ENCODE results near the gene MANEAL.
"Not testable (repeated sequence)": the region's sequence is repeated elsewhere in the genome, so short reads cannot be mapped to it uniquely, and the experiment has no call there.

MANEAL gene, protein sequence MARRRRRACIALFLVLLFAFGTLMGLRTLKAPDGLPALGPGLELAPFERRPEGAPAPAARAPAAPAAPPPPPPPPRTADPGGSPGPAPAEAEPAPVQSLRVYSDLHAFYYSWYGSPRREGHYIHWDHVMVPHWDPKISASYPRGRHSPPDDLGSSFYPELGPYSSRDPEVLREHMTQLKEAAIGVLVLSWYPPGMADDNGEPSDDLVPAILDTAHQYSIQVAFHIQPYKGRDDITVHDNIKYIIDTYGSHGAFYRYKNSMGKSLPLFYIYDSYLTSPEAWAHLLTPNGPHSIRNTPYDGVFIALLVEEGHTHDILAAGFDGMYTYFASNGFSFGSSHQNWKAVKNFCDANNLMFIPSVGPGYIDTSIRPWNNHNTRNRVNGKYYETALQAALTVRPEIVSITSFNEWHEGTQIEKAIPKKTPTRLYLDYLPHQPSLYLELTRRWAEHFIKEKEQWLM

DNA sequence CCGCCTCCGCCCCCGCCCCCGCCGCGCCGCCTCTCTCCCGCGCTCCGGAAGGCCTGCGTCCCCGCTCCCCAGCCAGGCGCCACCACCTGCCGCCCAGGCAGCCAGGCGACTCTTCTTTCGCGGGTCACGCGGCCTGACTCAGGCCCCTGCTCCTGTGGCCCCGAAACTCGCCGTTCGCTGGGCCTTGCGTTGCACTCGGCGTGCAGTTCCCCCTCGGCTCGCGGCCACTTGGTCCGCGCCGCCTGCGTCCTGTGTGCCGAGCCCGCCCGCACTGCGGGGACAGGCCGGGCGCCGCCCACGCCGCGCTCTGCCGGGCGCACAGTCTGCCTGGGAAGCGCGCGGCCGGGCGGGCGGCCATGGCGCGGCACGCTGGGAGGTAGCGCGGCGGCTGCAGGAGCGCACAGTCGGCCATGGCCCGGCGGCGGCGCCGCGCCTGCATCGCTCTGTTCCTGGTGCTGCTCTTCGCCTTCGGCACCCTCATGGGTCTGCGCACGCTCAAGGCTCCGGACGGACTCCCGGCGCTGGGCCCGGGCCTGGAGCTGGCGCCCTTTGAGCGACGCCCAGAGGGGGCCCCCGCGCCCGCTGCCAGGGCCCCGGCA, at the start of gene MANEAL:
Gene MANEAL (plus strand): TSS at position 75 of the 599 bp plus-strand sequence. CDS start 336 bp downstream, at position 411.
- DNase-seq (ENCODE audit: extremely low spot score, insufficient read length, low read depth) (peak; percentile 70), FAIRE-seq (peak; percentile 60)

DNA sequence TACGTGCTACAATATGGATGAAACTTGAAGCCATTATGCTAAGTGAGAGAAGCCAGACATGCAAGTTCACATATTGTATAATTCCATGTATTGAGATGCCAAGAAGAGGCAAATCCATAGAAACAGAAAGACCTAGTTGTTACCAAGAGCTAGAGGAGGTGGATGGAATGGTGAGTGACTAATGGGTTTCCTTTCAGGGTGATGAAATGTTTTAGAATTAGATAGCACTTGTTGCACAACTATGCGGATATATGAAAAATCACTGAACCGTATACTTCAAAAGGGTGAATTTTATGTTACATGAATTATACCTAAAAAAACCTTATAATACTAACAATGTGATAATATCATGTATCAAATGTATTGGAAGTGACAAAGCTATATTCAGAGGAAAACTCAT, 46.8 kb upstream of the MANEAL start:
- DNase-seq (ENCODE audit: extremely low spot score, insufficient read length, low read depth) (no peak), FAIRE-seq (no peak)

DNA sequence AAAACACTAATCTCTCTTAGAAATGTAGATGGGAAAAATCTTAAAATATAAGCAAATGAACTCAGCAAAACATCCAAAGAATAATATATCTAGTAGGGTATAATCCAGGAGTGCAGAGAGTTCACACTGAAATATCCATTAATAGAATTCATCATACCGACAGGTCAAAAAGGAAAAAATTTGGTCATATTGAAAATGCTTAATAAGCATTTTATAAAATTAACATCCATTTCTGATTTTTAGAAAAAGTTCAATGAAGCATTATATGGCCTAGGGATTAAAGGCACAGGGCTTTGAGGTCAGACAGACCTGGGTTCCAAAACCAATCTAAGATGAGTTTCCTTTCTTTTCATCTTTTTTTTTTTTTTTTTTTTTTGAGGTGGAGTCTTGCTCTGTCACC, 45.1 kb upstream of the MANEAL start:
- DNase-seq (ENCODE audit: extremely low spot score, insufficient read length, low read depth): no peak
- no peak for FAIRE-seq

DNA sequence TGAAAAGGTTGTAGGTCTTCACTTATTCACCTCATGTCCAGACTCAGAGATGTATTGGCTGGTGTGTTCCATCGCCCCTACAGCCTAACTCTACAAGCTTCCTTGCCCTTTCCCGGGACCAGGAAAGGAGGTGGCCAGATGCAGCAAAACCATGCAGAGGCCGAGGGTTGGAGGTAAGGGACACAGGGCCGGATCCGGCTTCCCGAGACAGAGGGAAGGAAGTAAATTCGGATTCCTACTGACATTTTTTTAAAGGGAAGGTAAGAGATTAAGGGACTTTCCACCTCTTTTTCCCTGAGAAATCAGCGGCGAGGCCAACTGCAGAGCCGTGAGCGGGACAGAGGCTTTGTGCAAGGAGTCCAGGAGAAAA, 41.4 kb upstream of the MANEAL start:
- FAIRE-seq: no peak
- no peak for DNase-seq (ENCODE audit: extremely low spot score, insufficient read length, low read depth)

DNA sequence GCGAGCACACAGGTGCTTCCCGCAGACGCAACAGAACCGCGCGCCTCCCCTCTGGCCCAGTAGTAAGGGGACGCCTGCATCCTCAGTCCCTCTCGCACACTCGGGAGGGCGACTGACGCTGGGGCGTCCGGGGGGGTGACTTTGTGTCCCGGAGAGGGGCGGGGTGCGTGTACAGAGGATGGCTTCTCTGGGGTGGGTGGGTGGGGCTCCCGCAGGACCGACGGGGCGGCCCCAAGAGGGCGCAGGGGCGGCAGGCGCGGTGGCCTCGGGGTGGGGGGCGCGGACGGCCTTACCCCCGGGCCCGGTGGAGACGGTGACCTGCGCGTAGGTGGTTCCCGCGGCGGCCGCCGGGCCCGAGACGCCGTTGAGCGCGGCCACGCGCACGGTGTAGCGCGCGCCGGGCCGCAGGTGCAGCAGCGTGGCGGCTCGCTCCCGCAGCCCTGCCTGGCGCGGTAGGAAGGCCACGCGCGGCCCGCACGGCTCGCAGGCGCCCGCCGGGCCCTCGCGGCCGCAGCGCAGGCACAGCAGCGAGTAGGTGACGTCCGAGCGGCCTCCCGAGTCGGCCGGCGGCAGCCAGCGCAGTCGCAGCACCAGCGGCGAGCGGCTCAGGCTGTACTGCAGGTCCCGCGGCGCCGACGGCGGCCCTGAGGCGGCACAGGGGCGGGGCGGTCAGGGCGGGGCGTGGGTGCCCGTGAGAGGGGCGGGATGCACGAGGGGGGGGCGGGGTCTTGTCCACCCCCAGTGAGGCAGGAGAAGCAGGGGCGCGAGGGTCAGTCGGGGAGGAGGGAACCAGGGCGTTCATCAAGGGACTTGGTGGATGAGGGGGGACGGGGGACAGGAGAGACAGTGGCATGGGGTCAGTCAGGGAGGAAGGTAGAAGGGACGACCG, 40.8 kb upstream of the MANEAL start:
- no peak for FAIRE-seq
- DNase-seq (ENCODE audit: extremely low spot score, insufficient read length, low read depth): no peak

DNA sequence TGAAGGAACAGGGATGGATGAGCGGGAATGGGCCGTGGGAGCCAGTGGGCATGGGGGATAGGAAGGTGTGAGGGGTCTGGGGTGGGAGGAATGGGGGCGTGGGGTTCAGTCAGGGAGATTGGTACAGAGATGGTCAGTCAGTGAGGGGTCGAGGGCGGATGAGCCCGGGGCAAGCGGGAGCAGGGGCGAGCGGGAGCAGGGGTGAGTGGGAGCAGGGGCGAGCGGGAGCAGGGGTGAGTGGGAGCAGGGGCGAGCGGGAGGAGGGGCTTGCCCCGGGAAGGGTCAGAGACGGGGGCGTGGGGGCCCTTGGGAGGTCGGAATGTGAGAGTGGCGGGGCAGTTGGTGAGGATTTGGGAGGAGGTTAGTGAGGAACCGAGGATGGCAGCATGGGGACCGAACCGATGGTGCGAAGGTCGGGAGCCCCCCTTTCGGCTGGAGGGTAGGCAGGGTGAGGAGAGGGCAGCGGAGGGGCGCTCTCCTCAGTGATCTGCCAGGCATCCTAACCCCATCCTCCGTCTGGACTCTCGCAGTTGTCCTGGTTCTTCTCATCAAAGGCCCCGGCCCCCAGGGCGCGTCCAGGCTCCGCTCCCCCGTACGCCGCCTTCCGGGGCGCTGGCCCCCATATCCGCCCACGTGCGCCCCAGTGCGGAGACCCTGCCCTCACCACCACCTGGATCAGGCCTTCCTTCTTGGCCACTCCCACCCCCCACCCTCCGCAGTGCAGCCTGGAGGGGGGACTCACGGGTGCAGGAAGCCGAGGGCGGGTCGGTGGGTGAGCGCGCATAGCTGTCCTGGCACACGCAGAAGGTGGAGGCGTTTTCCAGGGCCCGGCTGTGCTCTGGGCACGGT, 40.0 kb upstream of the MANEAL start:
- FAIRE-seq (no peak), DNase-seq (ENCODE audit: extremely low spot score, insufficient read length, low read depth) (no peak)

DNA sequence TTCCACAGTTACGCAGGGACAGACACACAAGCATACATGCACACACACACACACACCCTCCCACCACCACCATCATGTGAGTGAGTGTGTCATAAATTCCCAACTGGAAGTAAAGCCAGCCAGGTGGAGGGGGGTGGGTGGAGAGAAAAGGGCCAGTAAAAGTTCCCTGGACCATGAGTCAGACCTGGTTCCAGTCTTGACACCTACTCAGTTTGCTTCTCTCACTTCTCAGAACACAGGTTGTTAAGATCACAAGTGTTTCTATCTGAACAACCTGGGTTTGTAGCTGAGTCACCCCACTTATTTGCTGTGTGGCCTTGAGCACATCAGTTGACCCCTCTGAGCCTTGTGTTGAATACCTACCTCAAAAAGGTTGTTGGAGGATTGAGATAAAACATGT, 38.4 kb upstream of the MANEAL start:
- FAIRE-seq: no peak

DNA sequence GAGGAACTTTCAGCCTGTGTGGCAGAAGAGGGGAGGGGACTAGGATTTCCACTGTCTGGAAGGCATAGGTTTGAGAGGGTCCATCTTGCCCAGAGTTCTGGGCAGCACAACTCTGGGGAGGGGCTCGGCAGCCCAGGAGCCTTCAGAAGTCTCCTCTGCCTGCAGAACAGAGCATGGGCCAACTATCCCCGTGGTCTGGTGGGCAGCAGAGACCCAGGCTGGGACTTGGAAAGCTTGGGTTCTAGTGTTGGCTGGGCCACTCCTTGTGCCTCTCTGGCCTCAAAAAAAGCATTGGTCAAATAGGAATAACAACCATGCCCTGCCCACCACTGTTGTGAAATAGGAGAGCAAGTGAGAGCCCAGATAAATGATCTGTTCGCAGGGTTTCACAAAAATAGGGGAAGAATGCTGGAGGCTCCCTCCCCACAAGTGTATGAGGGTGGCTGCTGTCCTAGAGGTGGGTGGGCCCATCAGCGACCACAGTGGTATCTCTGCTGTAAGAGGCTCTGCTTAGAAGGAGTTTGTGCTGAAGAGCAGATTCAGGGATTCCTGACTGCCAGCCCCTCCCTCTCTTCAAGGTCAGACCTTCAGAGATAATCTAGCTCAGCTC, 37.6 kb upstream of the MANEAL start:
- no peak for FAIRE-seq
- no peak for DNase-seq (ENCODE audit: extremely low spot score, insufficient read length, low read depth)

More for the DNA sequence above, 38.4 kb upstream of the MANEAL start:
- no peak for DNase-seq (ENCODE audit: extremely low spot score, insufficient read length, low read depth)

DNA sequence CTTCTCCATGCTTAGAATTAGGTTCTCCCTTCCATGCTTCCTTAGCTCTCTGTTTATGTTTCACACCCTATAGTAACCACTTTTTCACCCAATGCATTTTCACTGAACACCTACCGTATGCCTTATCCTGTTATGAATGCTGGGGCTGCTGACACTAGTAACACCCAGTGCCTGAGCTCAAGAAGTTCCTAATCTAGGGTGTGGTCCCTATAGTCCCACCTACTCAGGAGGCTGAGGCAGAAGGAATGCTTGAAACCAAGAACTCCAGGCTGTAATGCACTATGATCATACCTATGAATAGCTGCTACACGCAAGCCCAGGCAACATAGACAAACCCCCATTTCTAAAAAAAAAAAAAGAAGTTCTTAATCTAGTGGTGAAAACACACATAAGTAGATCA, 34.2 kb upstream of the MANEAL start:
- DNase-seq (ENCODE audit: extremely low spot score, insufficient read length, low read depth) (no peak), FAIRE-seq (no peak)

DNA sequence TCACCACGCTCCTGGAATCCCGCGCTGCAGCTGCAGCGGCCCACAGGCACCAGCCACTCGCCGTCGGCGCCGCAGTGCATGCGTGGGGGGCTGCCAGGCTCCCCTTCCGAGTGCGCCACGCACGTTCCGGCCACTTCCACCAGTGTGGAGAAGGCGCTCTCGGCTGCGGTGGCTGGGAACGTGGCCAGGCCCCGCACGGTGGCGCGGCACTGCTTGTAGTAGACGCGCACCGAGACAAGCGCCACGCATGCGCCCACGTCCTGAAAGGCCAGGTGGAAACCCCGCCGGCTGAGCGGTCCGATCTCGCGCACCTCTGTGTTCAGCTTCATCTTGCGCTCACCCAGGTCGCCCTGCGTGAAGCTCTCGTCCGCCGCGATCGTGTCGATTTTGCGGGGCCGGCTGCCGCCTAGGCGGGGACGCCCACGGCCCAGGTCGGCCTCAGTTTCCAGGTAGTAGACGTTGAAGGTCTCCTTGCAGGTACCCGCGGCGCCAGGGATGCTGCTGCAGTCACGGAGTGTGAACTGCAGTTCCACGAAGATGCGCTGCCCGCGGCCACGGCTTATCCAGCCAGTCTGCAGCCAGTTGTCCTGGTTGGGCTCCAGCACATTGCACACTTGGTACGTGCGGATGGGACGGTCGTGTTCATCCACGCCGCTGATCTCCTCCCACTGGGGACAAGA, 32.1 kb upstream of the MANEAL start:
- DNase-seq (ENCODE audit: extremely low spot score, insufficient read length, low read depth) (no peak), FAIRE-seq (no peak)

DNA sequence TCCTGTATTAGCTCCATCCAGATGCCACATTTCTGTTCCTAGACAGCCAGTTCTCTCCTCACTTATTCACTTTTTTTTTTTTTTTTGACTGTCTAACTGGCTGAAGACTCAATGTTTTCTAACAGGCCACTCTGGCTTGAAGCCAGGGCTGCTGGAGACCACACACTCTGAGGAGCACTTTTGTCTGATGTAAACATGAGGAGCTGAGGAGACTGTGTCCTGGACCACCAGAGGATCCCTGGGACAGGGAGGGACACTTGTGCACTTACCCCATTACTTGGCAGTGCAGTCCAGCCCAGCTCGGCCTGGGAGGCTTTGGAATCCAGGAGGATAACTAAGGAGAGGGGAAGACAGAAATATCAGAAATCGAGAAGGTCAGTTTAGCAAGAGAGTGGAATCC, 31.1 kb upstream of the MANEAL start:
- DNase-seq (ENCODE audit: extremely low spot score, insufficient read length, low read depth) (no peak), FAIRE-seq (no peak)

DNA sequence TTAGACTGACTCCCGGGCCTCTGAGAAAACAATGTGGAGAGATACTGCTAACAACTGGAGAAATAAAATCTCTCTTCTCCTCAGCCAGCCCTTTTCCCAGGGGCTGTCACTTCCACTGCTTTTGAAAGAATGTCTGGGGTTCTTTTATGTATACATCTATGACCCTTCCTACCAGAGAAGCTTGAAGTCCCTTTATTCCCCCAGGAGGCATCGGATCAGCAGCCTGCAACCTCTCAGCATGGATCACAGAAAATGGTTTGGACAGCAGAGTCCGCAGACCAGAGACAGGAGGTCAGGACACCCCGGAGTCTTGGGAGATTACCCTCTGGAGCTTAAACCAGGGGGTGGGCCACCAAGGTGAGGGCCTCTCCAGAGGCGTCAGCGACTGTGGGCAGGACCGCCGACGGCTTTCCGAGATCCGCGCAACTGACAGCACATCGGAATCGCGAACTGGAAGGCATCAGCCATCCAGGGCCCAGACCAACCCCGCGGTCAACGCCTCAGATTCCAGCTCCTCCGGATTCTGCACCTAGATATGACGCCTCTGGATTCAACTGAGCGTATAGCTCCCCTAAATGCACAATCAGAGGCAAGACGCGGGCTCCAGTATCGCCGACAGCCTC, 29.7 kb upstream of the MANEAL start:
- FAIRE-seq: no peak
- DNase-seq (ENCODE audit: extremely low spot score, insufficient read length, low read depth): no peak

DNA sequence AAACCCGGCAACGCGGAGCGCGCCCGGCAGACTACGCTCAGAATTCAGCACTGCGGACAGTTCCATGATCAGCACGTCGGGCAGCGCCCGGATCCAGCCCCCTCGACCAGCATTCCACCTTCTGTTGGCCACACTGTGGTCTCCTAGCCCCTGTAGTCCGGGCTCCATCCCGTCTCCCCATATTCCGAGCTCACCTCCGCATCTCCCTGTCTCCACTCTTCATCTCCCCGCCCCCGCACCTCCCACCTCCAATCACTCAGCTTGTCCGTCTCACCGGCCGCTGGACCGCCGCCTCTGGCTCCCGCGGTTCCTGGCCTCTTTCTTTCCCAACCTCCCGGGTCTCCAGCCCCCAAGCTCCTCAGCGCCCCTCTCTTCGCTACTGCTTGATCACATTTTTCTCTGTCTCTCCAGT, 29.2 kb upstream of the MANEAL start:
- no peak for FAIRE-seq
- no peak for DNase-seq (ENCODE audit: extremely low spot score, insufficient read length, low read depth)

DNA sequence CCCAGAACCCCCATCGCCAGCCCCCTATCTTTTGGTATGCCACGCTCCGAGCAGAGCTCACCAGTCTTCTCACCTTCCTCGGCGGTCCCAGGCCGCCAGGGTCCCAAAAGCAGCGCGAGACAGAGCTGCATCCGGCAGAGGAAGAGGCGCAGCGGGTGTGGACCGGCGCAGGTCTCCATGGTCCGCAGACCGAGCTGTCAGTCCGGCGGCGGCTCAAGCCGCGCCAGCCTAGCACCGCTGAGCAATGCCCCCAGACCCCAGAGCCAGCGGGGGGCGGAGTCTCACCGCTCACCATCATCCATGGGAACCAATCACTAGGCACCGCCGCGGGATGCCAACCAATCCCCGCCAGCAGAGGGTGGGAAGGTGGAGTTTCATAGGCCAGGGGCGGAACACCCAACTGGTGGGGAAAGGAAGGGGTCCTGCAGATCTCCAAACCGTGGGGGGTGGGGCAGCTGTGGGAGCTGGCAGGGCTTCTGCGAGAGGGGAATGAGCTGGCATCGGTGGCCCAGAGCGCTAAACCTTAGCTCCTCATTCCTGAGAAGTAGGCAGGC, 28.7 kb upstream of the MANEAL start, which contains the start of gene EPHA10:
Gene EPHA10 (minus strand): TSS at position 233 of the 554 bp plus-strand sequence. CDS start 54 bp downstream, at position 179.
- no peak for FAIRE-seq
- DNase-seq (ENCODE audit: extremely low spot score, insufficient read length, low read depth): no peak

DNA sequence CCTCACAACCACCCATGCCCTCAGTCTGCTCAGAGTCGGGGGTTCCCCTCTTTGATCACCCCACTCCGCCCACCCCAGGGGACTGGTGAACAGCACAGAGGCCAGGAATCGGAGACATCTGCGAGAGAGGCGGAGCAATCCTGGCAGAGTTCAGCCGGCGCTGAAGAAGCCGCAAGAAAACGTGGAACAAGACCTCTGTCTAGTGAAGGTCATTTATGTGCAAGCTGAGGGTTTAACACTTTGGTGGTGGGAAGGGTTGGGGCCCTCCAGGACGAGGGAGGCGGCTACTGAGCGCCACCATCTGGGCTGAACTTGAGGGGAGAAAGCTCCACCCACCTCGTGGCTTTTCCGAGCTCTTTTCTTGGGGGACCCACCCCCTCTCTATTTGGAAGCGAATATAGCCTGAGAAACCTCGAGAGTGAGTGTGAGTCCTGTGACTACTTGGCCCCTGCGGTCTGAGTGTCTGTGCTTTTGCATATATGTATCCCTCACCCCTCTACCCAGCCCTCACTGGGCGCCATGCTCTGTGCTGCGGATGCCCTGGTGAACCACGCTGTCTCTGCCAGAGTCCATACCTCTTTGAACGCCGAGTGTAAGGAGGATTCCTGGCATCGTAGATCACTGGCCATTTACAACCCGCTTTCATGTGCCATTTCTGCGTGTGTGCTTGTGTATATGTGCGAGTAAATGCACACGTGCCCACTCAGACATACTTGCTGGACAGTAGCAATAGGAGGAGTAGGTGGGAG, 27.6 kb upstream of the MANEAL start:
- DNase-seq (ENCODE audit: extremely low spot score, insufficient read length, low read depth) (no peak), FAIRE-seq (peak; percentile 12)

DNA sequence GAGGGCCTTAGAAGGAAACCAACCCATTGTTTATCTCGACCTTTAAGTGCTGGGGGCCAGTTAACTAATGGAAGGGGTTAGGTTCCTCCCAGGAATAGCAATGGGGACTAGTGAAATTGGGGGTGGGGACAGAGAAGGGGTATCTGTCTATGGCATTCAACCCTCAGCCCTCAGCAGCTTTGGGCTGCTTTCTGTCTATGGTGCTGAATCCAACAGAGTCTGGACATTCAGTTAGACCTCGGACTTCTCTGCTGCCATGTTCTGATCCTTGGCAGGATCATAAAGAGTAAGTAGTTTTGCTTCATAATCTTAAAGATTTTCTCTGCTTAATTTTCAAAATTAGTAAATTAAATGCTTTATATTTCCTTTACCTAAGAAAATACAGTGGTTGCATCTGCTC, 26.2 kb upstream of the MANEAL start:
- FAIRE-seq: no peak
- DNase-seq (ENCODE audit: extremely low spot score, insufficient read length, low read depth): no peak

DNA sequence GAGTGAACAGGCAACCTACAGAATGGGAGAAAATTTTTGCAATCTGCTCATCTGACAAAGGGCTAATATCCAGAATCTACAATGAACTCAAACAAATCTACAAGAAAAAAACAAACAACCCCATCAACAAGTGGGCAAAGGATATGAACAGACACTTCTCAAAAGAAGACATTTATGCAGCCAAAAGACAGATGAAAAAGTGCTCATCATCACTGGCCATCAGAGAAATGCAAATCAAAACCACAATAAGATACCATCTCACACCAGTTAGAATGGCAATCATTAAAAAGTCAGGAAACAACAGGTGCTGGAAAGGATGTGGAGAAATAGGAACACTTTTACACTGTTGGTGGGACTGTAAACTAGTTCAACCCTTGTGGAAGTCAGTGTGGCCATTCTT, 22.2 kb upstream of the MANEAL start:
- not testable (repeated sequence) for FAIRE-seq

More for the DNA sequence above, 22.2 kb upstream of the MANEAL start:
- DNase-seq (ENCODE audit: extremely low spot score, insufficient read length, low read depth): not testable (repeated sequence)
